GM21723 (cell line): ENCODE results near the gene MAGI3.
"Not testable (repeated sequence)": the region's sequence is repeated elsewhere in the genome, so short reads cannot be mapped to it uniquely, and the experiment has no call there.

Experiments used
- ATAC-seq: cut with Tn5 transposase; IDR thresholded peaks from one replicate; pipeline ENCODE4 v1.9.1; 2021; ENCODE audit warnings: mild to moderate bottlenecking, moderate library complexity; ENCODE audit not compliant: unreplicated experiment

The MAGI3 gene

GRCh38 chr1:113396585-113396984 lies 6.3 kb downstream of the MAGI3 start:
- no peak for ATAC-seq

- no peak for ATAC-seq
These were observed 8.8 kb downstream of the MAGI3 start for GRCh38 chr1:113399062-113399583.

GRCh38 chr1:113401067-113401466 lies 10.8 kb downstream of the MAGI3 start:
- no peak for ATAC-seq

- no peak for ATAC-seq
These were observed 11.4 kb downstream of the MAGI3 start for GRCh38 chr1:113401728-113402127.

GRCh38 chr1:113403065-113403464 lies 12.8 kb downstream of the MAGI3 start:
- no peak for ATAC-seq

GRCh38 chr1:113405573-113405972 lies 15.3 kb downstream of the MAGI3 start:
- ATAC-seq, result no peak

- ATAC-seq, result not testable (repeated sequence)
These were observed 15.8 kb downstream of the MAGI3 start for GRCh38 chr1:113406149-113406548.

GRCh38 chr1:113409363-113409762 lies 19.0 kb downstream of the MAGI3 start:
- ATAC-seq, result no peak

- not testable (repeated sequence) for ATAC-seq
These were observed 21.7 kb downstream of the MAGI3 start for GRCh38 chr1:113412020-113412419.

- ATAC-seq, result no peak
These were observed 25.2 kb downstream of the MAGI3 start for GRCh38 chr1:113415310-113416070.

- not testable (repeated sequence) for ATAC-seq
These were observed 25.8 kb downstream of the MAGI3 start for GRCh38 chr1:113416071-113416470.

GRCh38 chr1:113416496-113416895 lies 26.2 kb downstream of the MAGI3 start:
- ATAC-seq, result no peak

- no peak for ATAC-seq
These were observed 32.2 kb downstream of the MAGI3 start for GRCh38 chr1:113422315-113423068.

GRCh38 chr1:113423826-113424225 lies 33.5 kb downstream of the MAGI3 start:
- no peak for ATAC-seq

GRCh38 chr1:113429461-113430153 lies 39.3 kb downstream of the MAGI3 start:
- no peak for ATAC-seq

GRCh38 chr1:113433184-113433583 lies 42.9 kb downstream of the MAGI3 start:
- no peak for ATAC-seq

GRCh38 chr1:113434081-113434873 lies 44.0 kb downstream of the MAGI3 start:
- ATAC-seq, result no peak

GRCh38 chr1:113434874-113435175 lies 44.5 kb downstream of the MAGI3 start:
- ATAC-seq, result no peak

GRCh38 chr1:113437554-113438341 lies 47.4 kb downstream of the MAGI3 start:
- ATAC-seq, result no peak
